Trophoblast cell (in vitro differentiated cells and primary cell): ENCODE measurements around the gene TRIM24.
"Not testable (repeated sequence)": the region's sequence is repeated elsewhere in the genome, so short reads cannot be mapped to it uniquely, and the experiment has no call there.

Experiments
- DNase-seq, 2 donors: peaks; one replicate each; pipeline ENCODE4 v3.0.0-alpha.2; 2016
- H2AFZ ChIP-seq: 2 replicates; pipeline ENCODE4 v1.6.1; 2013; ENCODE audit warnings: low read length, moderate library complexity, mild to moderate bottlenecking; ENCODE audit not compliant: insufficient read depth, poor library complexity
- H2AK5ac ChIP-seq: 2 replicates; pipeline ENCODE4 v1.6.1; 2013; ENCODE audit warnings: mild to moderate bottlenecking, low read length
- H2BK120ac ChIP-seq: 2 replicates; pipeline ENCODE4 v1.6.1; 2013; ENCODE audit warnings: low read length, mild to moderate bottlenecking, moderate library complexity; ENCODE audit not compliant: insufficient read depth, poor library complexity
- H2BK12ac ChIP-seq: 2 replicates; pipeline ENCODE4 v1.6.1; 2013; ENCODE audit warnings: mild to moderate bottlenecking, low read length, moderate library complexity
- H2BK5ac ChIP-seq: 2 replicates; pipeline ENCODE4 v1.6.1; 2013; ENCODE audit warnings: low read length, low read depth, moderate library complexity, mild to moderate bottlenecking; ENCODE audit not compliant: poor library complexity
- H3K14ac ChIP-seq: 2 replicates; pipeline ENCODE4 v1.6.1; 2013; ENCODE audit warnings: mild to moderate bottlenecking, low read length
- H3K18ac ChIP-seq: 2 replicates; pipeline ENCODE4 v1.6.1; 2013; ENCODE audit warnings: mild to moderate bottlenecking, low read length
- H3K23ac ChIP-seq: 2 replicates; pipeline ENCODE4 v1.6.1; 2013; ENCODE audit warnings: low read length
- H3K27ac ChIP-seq: 2 replicates; pipeline ENCODE4 v1.5.1; 2013; ENCODE audit warnings: low read depth, mild to moderate bottlenecking, inconsistent platforms, low read length, moderate library complexity
- H3K27me3 ChIP-seq: 2 replicates; pipeline ENCODE4 v1.6.1; 2013; ENCODE audit warnings: inconsistent platforms, mild to moderate bottlenecking, low read length, moderate library complexity; ENCODE audit not compliant: insufficient read depth
- H3K36me3 ChIP-seq, 2 experiments: 1 replicate in 1 of 2; 2 replicates in 1 of 2; pipeline ENCODE4 v1.6.1; 2013; ENCODE audit warnings: low read length in 2 of 2, mild to moderate bottlenecking in 2 of 2, moderate library complexity in 1 of 2; ENCODE audit not compliant: insufficient read depth in 2 of 2, control insufficient read depth in 1 of 2
- H3K4ac ChIP-seq: 2 replicates; pipeline ENCODE4 v1.6.1; 2013; ENCODE audit warnings: low read depth, mild to moderate bottlenecking, low read length, moderate library complexity
- H3K4me1 ChIP-seq, 2 experiments: 1 replicate in 1 of 2; 2 replicates in 1 of 2; pipeline ENCODE4 v1.6.1; 2013; ENCODE audit warnings: low read length in 2 of 2, mild to moderate bottlenecking in 2 of 2, moderate library complexity in 1 of 2; ENCODE audit not compliant: insufficient read depth in 2 of 2, control insufficient read depth in 1 of 2
- H3K4me2 ChIP-seq: 2 replicates; pipeline ENCODE4 v1.6.1; 2013; ENCODE audit warnings: inconsistent platforms, mild to moderate bottlenecking, low read length, moderate library complexity
- H3K4me3 ChIP-seq: 2 replicates; pipeline ENCODE4 v1.5.1; 2013; ENCODE audit warnings: mild to moderate bottlenecking, low read depth, low read length, inconsistent platforms
- H3K79me1 ChIP-seq: one replicate; pipeline ENCODE4 v1.6.1; 2013; ENCODE audit warnings: low read length
- H3K79me2 ChIP-seq: 2 replicates; pipeline ENCODE4 v1.6.1; 2013; ENCODE audit warnings: low read length, mild to moderate bottlenecking; ENCODE audit not compliant: control insufficient read depth, insufficient read depth, poor library complexity
- H3K9ac ChIP-seq: 2 replicates; pipeline ENCODE4 v1.6.1; 2013; ENCODE audit warnings: mild to moderate bottlenecking, low read length
- H3K9me3 ChIP-seq: 2 replicates; pipeline ENCODE4 v1.6.1; 2013; ENCODE audit warnings: low read depth, mild to moderate bottlenecking, control low read depth, inconsistent platforms, low read length; ENCODE audit not compliant: insufficient read depth
- H4K12ac ChIP-seq: 2 replicates; pipeline ENCODE4 v1.6.1; 2013; ENCODE audit warnings: low read depth, mild to moderate bottlenecking, low read length, moderate library complexity
- H4K8ac ChIP-seq: 2 replicates; pipeline ENCODE4 v1.6.1; 2013; ENCODE audit warnings: low read depth, mild to moderate bottlenecking, low read length, moderate library complexity
- H4K91ac ChIP-seq: one replicate; pipeline ENCODE4 v1.6.1; 2013; ENCODE audit warnings: low read depth, mild to moderate bottlenecking, low read length, moderate library complexity
- WGBS: extraction: QIAGEN DNeasy Blood & Tissue Kit; methylation state at CpG from one replicate; pipeline ENCODE4 v1.1.7; 2013; ENCODE audit warnings: missing lambda C conversion rate; ENCODE audit not compliant: insufficient read length, insufficient coverage; ENCODE audit errors: extremely low coverage; 5-methylcytosine and 5-hydroxymethylcytosine counted together

Gene TRIM24

GRCh38 chr7:138499340-138499739, 39.3 kb downstream of the TRIM24 start:
- Histone ChIP-seq H3K18ac (no peak overlapping the region), H3K4me2 (no peak overlapping the region), H3K36me3 (peaks cover 4 to 6% of the 10 kb centered on the region in 2 experiments), H3K9ac (no peak overlapping the region), H3K27ac (no peak overlapping the region), H2AFZ (no peak overlapping the region), H3K4me1 (peaks cover 0 to 4% of the 10 kb centered on the region in 2 experiments), H2BK5ac (no peak overlapping the region), H3K27me3 (no peaks in the 10 kb centered on the region), H2BK12ac (no peak overlapping the region), H3K9me3 (no peaks in the 10 kb centered on the region), H3K79me2 (peaks cover 18% of the 10 kb centered on the region), H4K91ac (no peak overlapping the region), H2BK120ac (no peak overlapping the region), H4K12ac (no peak overlapping the region), H3K4ac (peak overlapping the region; percentile 59), H4K8ac (no peak overlapping the region), H2AK5ac (no peak overlapping the region), H3K4me3 (no peak overlapping the region), H3K14ac (no peak overlapping the region), H3K23ac (no peak overlapping the region), H3K79me1 (no peaks in the 10 kb centered on the region)
- whole genome bisulfite sequencing, result no CpG with 5 or more reads among the region's 3 CpGs
- DNase-seq, result no peak

GRCh38 chr7:138500303-138500702, 40.2 kb downstream of the TRIM24 start:
- not testable (repeated sequence) for H3K9me3 ChIP-seq, H2BK120ac ChIP-seq

GRCh38 chr7:138500892-138501291, 40.8 kb downstream of the TRIM24 start:
- WGBS, result no CpG with 5 or more reads among the region's 1 CpG
- Histone ChIP-seq H3K23ac (no peak overlapping the region), H4K8ac (no peak overlapping the region), H3K79me1 (no peaks in the 10 kb centered on the region), H3K9me3 (no peaks in the 10 kb centered on the region), H4K91ac (no peak overlapping the region), H3K36me3 (peaks cover 10 to 14% of the 10 kb centered on the region in 2 experiments), H3K4me2 (no peak overlapping the region), H3K4ac (peak overlapping the region; percentile 75), H3K14ac (no peak overlapping the region), H3K4me1 (peaks cover 0 to 4% of the 10 kb centered on the region in 2 experiments), H2BK120ac (no peak overlapping the region), H3K9ac (no peak overlapping the region), H3K27ac (no peak overlapping the region), H3K79me2 (peaks cover 17% of the 10 kb centered on the region), H3K18ac (no peak overlapping the region), H3K27me3 (no peaks in the 10 kb centered on the region), H2AFZ (no peak overlapping the region), H2AK5ac (no peak overlapping the region), H4K12ac (no peak overlapping the region), H3K4me3 (no peak overlapping the region), H2BK5ac (no peak overlapping the region), H2BK12ac (no peak overlapping the region)
- DNase-seq, result no peak

More at GRCh38 chr7:138500303-138500702, 40.2 kb downstream of the TRIM24 start:
- not testable (repeated sequence) for H2AK5ac ChIP-seq, H3K18ac ChIP-seq, H3K4me1 ChIP-seq, H2BK5ac ChIP-seq, DNase-seq, H3K27me3 ChIP-seq, H3K4me3 ChIP-seq, H3K14ac ChIP-seq, H3K23ac ChIP-seq, H3K79me1 ChIP-seq, H4K91ac ChIP-seq, H3K9ac ChIP-seq, H2AFZ ChIP-seq, H3K4me2 ChIP-seq, H2BK12ac ChIP-seq, H4K8ac ChIP-seq, H4K12ac ChIP-seq, H3K27ac ChIP-seq
- no CpG with 5 or more reads among the region's 2 CpGs for WGBS
- H3K36me3 ChIP-seq, result peaks cover 8 to 12% of the 10 kb centered on the region in 2 experiments
- peaks cover 17% of the 10 kb centered on the region for H3K79me2 ChIP-seq
- H3K4ac ChIP-seq, result peak overlapping the region; percentile 75

GRCh38 chr7:138502023-138502767, 42.1 kb downstream of the TRIM24 start:
- peaks cover 10 to 14% of the 10 kb centered on the region in 2 experiments for H3K36me3 ChIP-seq
- peak overlapping the region; percentile 98 for H3K4ac ChIP-seq
- no peak overlapping the region for H4K8ac ChIP-seq
- no peak overlapping the region for H2AK5ac ChIP-seq
- no peak overlapping the region for H2BK120ac ChIP-seq
- H3K4me1 ChIP-seq, result peaks cover 0 to 4% of the 10 kb centered on the region in 2 experiments
- H3K79me1 ChIP-seq, result no peaks in the 10 kb centered on the region
- H3K27ac ChIP-seq, result no peak overlapping the region
- no peak overlapping the region for H3K4me3 ChIP-seq
- H2AFZ ChIP-seq, result no peak overlapping the region
- no peak overlapping the region for H3K4me2 ChIP-seq
- H3K79me2 ChIP-seq, result peaks cover 15% of the 10 kb centered on the region
- H2BK12ac ChIP-seq, result no peak overlapping the region
- no peak overlapping the region for H3K9ac ChIP-seq
- no peak overlapping the region for H3K14ac ChIP-seq
- no peak overlapping the region for H3K23ac ChIP-seq
- no peak overlapping the region for H4K91ac ChIP-seq
- DNase-seq, result no peak
- WGBS, result no CpG with 5 or more reads among the region's 4 CpGs
- H4K12ac ChIP-seq, result no peak overlapping the region
- no peaks in the 10 kb centered on the region for H3K9me3 ChIP-seq
- H2BK5ac ChIP-seq, result no peak overlapping the region
- H3K18ac ChIP-seq, result no peak overlapping the region
- no peaks in the 10 kb centered on the region for H3K27me3 ChIP-seq
